Measurements from ENCODE around the gene PCSK7.
"Not testable (repeated sequence)": the region's sequence is repeated elsewhere in the genome, so short reads cannot be mapped to it uniquely, and the experiment has no call there.

The PCSK7 gene

GRCh38 chr11:117183724-117184349 lies 48.0 kb downstream of the PCSK7 start:
- no peak for DNase-seq (ENCODE audit: low read depth in 2 of 2)

DNA sequence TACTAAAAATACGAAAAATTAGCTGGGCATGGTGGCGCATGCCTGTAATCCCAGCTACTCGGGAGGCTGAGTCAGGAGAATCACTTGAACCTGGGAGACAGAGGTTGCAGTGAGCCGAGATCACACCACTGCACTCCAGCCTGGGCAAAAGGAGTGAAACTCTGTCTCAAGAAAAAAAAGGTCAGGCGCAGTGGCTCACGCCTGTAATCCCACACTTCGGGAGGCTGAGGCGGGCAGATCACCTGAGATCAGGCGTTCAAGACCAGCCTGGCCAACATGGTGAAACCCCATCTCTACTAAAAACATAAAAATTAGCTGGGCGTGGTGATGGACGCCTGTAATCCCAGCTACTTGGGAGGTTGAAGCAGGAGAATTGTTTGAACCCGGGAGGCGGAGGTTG lies 48.7 kb downstream of the PCSK7 start:
- not testable (repeated sequence) for DNase-seq (ENCODE audit: low read depth in 2 of 2)

DNA sequence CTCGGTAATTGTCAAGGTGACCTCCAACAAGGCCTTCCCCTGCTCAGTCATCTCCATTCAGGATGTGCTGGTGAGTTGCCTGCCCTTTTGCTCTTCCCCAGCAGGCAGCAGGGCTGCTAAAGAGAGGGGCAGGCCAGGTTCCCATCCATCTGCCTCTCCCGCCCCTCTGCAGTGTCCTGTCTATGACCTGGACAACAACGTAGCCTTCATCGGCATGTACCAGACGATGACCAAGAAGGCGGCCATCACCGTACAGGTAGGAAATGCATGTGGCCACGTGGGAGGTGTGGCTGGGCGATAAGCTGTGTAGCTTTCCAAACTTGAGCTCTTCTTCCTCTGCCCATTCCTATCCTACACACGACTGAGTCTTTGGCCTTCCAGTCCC lies 49.3 kb downstream of the PCSK7 start:
- DNase-seq (ENCODE audit: low read depth in 2 of 2): no peak

- DNase-seq (ENCODE audit: low read depth in 2 of 2): no peak
Observed at GRCh38 chr11:117181586-117182550, 50.0 kb downstream of the PCSK7 start.

- DNase-seq (ENCODE audit: low read depth in 2 of 2): peak in 1 of 2 donors; percentile 11
Observed at GRCh38 chr11:117180661-117181585, 51.0 kb downstream of the PCSK7 start.

GRCh38 chr11:117180020-117180419 lies 51.9 kb downstream of the PCSK7 start:
- DNase-seq (ENCODE audit: low read depth in 2 of 2): no peak

DNA sequence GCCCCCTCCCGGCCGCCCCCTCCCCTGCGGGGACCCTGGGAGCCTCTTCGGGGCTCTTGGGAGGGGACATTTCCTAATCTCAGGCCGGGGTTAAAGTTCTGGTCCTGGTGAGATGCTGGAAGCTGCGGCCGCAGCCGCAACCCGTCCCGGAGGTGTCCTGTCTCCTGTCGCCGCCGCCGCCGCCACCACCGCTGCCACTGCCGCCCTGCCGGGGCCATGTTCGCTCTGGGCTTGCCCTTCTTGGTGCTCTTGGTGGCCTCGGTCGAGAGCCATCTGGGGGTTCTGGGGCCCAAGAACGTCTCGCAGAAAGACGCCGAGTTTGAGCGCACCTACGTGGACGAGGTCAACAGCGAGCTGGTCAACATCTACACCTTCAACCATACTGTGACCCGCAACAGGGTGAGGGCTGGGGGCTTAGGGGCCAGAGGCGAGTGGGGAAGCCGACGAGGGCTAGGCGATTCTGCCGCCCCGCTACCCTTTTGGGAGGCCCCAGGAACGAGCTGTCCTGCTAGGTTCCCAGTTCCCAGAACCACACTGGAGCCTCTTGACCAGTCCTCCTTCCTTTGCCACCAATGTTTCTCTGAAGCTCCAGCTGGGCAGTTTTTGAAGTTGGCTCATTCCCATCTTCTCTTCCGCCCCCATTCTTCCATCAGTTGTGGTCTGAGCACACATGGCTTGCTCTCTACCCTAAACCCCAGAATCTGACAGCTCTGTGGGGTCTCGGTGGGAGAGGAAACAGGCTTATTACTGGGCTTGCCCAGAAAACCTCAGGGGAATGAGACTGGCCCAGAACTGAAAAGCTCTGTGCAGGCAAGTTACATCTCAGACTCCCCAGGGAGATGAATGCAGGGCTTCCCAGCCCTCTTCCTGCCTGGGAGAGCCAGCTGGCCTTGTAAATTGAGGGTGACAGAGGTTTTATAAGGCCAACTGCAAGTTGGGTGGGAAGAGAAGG lies 52.5 kb downstream of the PCSK7 start:
- DNase-seq (ENCODE audit: low read depth in 2 of 2): no peak

DNA sequence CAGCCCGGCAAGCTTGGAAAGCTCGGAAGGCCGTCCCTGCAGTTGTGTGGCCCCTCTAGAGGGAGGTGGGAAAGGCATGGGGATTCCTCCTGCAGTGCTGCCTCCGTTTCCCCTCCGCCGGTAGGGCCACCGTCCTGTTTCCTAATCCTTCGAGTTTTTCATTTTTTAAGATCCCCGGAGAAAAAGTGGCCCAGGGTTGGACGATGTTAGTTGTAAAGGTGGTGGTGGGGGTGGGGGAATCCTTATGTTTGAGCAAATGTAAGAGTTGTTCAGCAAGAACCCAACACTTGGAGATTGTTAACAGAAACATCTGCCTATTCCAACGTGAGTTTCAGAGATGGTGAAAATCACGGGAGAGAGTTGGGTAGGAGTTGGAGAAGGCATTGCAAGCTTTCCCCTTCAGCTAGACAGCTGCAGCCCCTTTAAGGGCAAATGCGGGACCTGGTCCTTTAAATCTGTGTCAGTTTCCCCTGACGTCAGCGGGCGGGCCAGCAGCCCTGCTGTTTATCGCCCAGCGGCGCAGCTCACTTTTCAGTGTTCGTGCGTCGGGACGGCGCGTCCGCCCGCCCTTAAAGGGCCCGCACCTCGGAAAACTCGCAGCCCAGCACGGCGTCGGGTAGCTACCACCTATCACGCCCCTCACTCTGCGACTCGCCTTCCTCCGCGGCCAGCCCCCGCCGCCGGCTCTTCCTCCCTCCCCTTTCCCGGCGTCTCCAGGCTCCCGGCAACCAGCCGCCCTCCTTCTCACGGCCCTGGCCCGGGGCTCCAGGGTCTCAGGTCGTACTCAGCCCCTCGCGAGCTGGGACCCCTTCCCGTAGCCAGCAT lies 53.5 kb downstream of the PCSK7 start, which contains the start of gene SIDT2:
Gene SIDT2, plus strand, starts transcription at position 534 of the 825 bp plus-strand sequence. CDS start 521 bp downstream, outside the sequence.
- DNase-seq (ENCODE audit: low read depth in 2 of 2): peak; percentile 55 to 68

DNA sequence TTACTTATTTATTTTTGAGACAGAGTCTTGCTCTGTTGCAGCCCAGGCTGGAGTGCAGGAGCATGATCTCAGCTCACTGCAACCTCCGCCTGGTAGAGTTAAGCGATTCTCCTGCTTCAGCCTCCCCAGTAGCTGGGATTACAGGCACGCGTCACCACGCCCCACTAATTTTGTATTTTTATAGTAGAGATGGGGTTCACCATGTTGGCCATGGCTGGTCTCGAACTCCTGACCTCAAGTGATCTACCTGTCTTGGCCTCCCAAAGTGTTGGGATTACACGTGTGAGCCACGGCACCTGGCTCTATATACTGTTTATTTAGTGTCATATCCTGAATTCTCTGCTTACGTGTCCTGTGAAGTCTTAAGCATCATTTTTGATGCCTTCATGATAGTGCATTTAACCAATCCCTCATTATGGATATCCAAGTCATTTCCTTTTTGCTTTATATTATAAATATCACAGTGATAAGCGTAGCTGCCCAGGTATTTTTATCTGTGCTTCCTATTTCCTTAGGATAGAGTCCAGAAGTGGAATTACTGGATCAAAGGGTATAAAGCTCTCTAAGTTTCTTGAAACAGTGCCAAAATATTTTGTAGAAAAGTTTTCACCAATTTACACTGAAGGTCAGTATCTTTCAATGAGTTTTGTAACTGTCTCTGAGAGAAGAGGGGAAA lies 54.2 kb downstream of the PCSK7 start:
- DNase-seq (ENCODE audit: low read depth in 2 of 2): no peak

DNA sequence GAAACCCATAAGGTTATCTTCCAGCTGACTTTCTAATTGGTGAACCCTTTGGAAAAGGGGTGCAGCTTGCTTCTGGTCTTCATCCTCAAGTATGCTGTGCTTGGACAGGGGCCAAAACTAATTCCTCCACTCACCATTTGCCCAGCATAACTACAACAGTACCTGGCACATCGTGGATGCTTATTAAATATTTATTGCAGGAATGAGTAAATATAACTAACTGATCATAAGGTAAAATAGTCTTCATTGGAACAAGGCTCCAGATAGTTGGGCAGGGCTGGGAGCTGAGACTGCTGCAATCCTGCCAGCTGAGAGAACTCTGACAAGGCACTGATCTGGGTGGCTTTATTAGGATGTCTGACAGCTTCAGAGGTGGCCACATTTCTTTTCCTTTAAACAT lies 55.7 kb downstream of the PCSK7 start:
- no peak for DNase-seq (ENCODE audit: low read depth in 2 of 2)

DNA sequence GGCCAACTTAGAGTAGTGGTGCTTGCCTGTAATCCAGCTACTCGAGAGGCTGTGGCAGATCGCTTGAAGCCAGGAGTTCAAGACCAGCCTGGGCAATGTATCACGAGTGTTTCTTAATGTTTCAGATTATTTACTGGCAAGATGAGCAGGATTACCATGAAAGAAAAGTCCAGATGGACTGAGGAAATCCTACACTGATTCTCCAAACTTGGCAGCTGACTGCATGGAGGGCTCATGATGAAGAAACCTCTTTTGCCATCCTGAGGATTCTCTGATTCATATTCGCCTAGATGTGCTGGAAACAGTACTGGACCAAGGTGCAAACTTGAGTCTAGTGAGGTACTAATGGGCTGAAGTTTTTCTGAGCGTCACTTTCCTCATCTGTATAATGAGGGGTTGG lies 56.1 kb downstream of the PCSK7 start:
- DNase-seq (ENCODE audit: low read depth in 2 of 2): no peak

GRCh38 chr11:117175104-117175503 lies 56.8 kb downstream of the PCSK7 start:
- DNase-seq (ENCODE audit: low read depth in 2 of 2): no peak

DNA sequence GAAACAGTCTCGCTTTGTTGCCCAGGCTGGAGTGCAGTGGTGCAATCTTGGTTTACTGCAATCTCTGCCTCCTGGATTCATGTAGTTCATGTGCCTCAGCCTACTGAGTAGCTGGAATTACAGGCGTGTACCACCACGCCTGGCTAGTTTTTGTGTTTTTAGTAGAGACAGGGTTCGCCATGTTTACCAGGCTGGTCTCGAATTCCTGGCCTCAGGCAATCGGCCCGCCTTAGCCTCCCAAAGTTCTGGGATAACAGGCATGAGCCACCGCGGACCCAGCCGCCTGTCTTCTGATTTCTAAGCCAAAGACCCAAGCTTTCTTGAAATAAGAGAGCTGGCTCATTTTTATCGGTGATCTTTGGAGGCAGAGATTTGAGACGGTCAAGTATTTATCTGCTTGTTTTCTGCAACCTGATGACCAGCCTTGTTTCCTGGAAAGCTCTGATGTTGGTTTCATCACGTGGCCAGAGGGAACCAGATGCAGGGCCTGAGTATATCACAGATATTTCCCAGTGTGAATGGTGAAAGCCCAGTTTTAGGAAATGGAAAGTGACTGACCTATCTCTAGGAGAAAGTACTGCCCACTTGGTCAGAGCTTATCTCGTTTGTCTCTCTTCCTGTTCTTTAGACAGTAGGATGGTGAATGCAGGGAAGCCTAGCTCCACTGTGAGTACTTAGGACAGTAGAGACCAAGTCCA lies 59.0 kb downstream of the PCSK7 start:
- DNase-seq (ENCODE audit: low read depth in 2 of 2): no peak

GRCh38 chr11:117171404-117172061 lies 60.3 kb downstream of the PCSK7 start:
- no peak for DNase-seq (ENCODE audit: low read depth in 2 of 2)

GRCh38 chr11:117171007-117171403 lies 60.9 kb downstream of the PCSK7 start:
- DNase-seq (ENCODE audit: low read depth in 2 of 2): no peak

DNA sequence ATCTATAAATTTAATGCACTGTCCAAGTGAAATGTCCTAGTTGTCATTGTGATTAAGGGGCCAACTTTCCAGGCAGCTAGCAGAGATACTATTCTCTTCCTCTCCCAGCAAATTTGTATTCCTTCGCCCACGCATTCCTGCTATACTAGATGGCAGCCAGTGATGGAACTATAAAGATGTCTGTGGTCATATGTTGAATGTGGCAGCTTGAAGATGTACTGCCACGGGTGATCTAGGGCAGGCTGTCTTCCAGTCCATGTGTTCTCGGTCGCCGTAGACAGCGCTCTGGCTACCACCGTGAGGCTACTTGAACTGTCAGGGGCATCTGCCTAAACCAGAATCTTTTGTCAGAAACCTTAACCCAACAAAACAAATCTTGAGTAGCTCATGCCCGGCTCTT lies 61.7 kb downstream of the PCSK7 start:
- no peak for DNase-seq (ENCODE audit: low read depth in 2 of 2)

- no peak for DNase-seq (ENCODE audit: low read depth in 2 of 2)
Observed at GRCh38 chr11:117169736-117170135, 62.1 kb downstream of the PCSK7 start.

GRCh38 chr11:117166491-117166890 lies 65.4 kb downstream of the PCSK7 start:
- DNase-seq (ENCODE audit: low read depth in 2 of 2): no peak

All from stimulated activated CD4-positive, alpha-beta T cell treated with anti-CD3 and anti-CD28 coated beads, Interleukin-1b, Interleukin-23, amount 100 ng/mL, for 1 hour (primary cell).